GM19240 (cell line): Measurements from ENCODE around the gene DVL3.
"Not testable (repeated sequence)": the region's sequence is repeated elsewhere in the genome, so short reads cannot be mapped to it uniquely, and the experiment has no call there.

Experiments used
- DNase-seq: peaks from one replicate; pipeline ENCODE4 v3.0.0; 2011; ENCODE audit warnings: low spot score; ENCODE audit not compliant: insufficient read length

DVL3 gene

DNA sequence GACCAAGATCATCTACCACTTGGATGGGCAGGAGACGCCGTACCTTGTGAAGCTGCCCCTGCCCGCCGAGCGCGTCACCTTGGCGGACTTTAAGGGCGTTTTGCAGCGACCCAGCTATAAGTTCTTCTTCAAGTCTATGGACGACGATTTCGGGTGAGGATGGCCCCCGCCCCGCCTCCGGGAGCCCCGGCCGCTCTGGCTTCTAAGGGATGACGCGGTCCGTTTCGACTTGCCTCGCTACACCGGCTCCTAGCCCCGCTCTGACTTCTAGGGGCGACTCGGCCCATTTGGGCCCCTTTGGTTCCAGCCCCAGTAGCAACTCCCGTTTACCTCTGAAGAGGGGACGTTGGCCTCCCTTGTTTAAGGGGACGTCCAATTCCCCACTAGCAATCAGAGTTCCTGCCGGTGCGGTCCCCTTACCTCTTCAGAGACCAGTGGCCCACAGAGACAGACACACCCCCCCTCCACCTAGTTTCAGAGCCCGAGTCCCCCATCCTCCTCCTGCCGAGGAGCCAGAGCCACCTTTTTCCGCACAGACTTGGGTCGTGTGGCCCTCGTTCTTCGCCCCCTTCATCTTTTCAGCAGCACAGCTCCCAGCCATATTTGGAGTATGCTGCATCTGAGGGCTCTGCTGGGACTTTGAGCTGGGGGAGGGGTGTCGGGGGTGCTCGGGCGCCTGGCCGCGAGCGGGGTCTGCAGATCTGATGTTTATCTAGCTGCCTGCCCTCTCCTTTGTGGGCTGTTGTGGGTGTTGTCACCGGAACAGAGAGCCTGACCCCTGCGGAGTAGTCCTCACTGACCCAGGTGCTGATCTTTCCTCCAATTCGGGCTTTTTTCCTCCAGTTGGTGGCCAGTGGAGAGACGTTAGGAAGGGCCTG is 706 bp downstream of the DVL3 start:
- DNase-seq, result peak; percentile 52

DNA sequence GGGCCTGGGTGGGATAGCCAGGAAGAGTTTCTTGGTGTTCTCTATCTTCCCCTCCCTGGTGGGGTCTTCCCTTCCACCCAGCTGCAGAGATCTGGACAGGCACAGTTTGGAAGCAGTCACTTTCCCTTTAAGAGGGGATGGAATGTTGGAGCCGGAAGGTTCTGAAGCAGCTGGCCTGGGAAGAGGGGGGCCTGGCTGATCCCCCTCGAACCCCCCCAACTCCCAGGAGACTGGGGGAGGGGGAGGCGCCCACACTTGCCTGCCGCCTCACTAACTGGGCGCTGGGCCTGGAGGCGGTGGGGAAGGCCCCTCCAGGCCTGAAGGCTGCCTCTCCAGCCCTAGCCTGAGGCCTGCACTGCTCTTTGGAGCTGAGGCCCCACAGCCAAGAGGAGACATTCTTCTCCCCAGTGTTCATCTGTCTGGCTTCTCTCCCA is 1.4 kb downstream of the DVL3 start:
- no peak for DNase-seq

DNA sequence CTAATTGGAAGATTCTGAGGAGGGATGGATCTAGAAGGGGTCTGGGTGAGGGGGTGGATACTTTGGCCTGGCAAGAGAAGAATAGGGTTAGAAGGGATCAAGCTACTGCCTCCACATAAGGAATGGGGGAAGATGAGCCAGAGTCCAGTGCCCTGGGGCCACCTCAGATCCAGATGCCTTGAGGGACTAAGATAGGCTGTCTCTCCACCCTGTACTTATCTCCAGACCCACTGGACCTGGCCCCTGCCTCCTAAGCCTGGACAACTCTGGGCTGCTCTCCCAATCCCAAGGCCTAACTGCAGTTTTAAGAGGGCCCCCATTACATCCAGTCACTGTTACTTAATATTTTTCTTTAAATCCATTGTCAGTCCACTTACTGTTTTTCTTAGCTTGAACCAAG is 2.0 kb downstream of the DVL3 start:
- DNase-seq, result no peak

DNA sequence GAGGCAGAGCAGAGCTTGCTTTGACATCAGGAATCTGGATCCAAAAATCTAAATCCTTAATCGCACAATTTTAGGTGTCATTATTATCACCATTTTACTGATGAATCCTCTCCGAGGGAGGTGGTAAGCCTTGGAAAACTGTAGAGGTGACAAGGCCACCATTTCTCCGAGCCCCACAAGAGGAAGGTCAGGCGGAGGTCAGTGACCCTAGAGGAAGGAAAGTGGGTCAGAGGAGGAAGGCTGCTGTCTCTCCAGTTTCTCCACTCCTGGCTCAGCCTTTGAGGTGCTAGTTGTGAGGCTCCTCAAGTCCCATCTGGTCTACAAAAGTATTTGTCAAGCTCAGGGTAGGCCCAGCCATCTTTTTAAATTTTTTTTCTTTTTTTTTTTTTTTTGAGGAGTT is 3.2 kb downstream of the DVL3 start:
- DNase-seq, result no peak

DNA sequence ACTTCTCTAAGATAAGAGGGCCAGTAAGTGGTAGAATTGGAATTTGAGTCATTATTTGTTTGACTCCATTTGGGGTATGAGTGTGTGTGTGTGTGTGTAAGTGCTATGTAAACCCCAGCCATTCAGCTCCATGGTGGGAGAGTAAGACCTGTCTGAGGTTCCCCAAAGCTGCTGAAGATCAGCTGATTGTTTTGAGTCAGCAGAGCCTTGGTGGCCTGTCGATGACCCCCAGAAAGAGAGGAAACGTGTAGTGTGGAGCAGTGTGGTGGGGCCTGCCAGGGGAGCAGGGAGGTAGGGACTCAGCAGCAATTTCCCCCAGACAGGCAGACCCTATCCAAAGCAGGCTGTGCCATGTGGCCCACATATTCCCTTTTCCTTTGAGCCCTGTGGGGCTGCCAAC is 5.3 kb downstream of the DVL3 start:
- no peak for DNase-seq

DNA sequence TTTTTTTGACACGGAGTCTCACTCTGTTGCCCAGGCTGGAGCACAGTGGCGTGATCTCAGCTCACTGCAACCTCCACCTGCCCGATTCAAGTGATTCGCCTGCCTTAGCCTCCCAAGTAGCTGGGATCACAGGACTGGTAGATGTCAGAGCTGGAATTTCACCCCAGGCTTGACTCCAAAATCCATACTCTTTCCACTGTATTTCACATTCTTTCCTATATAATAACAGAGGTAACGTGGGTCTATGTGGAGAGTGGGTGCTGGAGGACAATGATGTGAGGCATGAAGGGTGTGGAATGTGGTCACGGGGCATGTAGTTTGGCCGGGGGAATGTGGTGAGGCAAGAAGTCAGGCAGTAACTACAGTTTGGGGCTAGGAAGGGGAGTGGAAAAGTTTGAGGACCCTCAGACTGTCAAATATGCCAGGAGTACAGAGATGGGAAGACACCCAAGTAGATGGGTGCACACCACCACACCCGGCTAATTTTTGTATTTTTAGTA is 7.4 kb downstream of the DVL3 start:
- DNase-seq, result not testable (repeated sequence)

DNA sequence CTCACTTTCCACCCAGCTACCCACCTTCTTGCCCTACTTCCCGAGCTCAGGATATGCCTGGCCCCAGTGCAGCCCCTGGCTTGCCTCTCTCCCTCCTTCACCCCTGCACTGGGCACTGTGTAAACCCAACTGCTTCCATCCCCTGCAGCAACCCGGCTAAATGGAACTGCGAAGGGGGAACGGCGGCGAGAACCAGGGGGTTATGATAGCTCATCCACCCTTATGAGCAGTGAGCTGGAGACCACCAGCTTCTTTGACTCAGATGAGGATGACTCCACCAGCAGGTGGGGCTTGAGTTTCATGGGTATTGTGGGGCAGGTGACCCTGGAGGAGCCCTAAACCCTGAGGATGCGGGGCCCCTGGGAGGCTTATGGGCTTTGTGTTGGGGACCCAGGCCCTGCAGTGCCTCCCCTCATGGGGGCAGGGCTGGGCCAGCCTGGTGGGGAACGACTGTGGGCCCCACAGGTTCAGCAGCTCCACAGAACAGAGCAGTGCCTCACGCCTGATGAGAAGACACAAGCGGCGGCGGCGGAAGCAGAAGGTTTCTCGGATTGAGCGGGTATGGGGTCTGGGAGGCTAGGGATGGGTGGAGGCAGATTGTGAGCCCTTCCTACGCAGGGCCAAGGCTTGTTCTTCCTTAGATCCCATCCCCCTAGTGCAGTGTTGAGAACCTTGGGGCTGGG is 9.6 kb downstream of the DVL3 start:
- no peak for DNase-seq

DNA sequence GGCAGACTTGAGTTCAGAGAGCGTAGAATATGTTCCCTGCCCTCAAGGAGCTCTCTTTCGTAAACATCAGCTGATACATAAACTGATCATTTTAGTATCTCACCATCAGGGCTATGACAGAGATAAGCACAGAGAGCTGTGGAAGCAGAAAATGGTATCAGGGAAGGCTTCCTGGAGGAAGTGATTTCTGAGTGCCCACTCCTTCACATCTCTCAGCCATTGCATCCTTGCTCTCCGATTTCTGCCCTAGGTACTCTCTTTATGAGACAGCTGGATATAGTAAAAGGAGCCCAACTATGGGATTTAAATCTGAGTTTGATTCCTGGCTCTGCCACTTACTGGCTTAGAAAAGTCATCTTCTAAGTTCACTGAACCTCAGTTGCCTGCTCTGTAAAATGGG is 10.4 kb downstream of the DVL3 start:
- no peak for DNase-seq

DNA sequence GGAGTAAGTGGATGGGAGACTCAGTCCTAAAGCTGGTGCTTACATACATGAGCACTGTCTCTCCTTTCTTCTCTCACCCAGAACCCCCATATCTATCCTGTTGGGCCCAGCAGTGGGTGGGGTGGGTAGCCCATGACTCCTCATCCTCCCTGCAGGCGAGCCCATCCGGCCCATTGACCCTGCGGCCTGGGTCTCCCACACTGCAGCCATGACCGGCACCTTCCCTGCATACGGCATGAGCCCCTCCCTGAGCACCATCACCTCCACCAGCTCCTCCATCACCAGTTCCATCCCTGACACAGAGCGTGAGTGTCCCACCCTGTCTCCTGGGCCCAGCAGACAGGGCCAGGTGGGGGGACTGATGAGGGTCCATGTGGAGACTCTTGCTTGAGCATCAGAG is 11.5 kb downstream of the DVL3 start:
- no peak for DNase-seq

DNA sequence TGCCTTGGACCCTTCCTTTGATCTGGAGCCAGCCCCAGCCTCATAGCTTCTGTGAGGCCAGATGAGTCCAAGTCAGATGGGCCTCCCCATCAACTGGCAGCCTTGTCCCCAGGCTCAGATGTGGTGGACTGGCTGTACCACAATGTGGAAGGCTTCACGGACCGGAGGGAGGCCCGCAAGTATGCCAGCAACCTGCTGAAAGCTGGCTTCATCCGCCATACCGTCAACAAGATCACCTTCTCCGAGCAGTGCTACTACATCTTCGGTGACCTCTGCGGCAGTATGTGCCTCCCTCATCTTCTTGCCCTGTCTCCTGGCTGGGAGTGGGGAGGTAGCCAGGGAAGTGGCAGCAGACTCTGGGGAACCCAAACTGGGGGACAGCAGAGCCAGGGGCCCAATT is 12.6 kb downstream of the DVL3 start:
- DNase-seq, result no peak

DNA sequence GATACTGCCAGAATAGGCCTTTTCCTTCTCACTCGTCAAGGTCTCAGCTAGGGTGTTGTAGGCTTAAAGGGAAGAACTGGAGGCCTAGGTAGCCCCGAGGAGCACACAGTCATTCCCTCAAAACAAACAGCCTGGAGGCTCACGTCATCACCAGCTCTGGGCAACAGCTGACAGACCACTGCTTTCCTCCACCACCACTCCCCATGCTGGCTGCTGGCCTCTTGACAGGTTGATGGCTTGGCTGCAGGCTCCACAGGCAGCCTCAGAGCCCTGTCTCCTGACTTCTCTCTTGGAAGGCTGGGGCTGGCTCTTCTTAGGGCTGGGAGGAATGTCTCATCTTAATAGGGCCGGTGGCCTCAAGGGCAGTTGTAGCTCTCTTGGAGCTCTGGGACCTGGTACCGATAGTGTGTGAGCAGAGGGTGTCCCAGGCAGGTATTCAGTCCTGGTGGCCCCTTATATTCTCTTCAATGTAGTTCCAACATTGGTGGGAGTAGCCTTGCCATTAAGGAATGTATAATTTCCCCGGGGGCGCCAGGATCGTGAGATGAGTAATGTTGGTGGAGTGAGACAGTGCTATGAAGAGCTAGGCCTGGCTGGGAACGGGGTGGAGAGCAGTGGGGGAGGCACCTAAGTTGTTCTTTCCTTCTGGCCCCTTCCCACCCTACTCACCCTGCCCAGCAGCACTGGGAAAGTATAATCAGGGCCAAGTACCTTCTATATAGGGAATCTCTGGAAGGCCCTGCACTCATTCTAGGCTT is 13.4 kb downstream of the DVL3 start:
- DNase-seq, result no peak

DNA sequence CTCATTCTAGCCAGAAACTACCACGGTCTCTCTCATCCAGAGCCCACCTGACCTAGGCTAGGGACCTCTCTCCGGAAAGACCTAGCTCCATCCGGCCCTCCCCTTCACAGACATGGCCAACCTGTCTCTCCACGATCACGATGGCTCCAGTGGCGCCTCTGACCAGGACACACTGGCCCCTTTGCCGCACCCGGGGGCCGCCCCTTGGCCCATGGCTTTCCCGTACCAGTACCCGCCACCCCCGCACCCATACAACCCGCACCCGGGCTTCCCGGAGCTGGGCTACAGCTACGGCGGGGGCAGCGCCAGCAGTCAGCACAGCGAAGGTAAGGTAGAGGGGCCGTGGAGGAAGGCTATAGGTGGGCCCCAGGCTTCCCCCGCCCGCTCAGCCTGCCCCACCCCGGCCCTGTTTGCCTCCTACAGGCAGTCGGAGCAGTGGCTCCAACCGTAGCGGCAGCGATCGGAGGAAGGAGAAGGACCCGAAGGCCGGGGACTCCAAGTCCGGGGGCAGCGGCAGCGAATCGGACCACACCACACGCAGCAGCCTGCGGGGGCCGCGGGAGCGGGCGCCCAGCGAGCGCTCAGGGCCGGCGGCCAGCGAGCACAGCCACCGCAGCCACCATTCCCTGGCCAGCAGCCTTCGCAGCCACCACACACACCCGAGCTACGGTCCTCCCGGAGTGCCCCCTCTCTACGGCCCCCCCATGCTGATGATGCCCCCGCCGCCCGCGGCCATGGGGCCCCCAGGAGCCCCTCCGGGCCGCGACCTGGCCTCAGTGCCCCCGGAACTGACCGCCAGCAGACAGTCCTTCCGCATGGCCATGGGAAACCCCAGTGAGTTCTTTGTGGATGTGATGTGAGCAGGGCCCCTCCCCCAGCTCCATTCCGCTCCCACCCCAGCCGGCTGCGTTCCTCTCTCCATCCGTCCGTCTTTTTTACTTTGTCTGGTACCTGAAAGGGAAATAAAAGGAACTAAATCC is 15.0 kb downstream of the DVL3 start:
- DNase-seq, result no peak

DNA sequence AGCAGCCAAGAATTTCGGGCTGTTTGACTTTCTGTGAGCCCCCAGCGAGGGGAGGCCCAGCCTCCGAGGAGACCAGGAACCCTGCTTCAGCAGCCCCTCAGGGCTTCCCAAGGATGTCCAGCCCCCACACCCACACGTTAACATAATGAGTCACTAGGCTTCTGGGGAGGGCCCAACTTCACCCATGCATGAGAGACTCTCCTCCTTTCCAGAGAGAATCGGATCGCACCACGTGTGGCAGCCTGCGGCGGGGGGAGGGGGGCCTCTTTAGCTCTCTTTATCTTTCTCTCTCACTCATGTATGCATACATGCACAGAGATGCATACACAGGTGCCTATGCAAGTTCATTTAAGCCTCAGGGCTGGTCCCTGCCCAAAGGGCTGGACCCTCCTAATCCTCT is 16.4 kb downstream of the DVL3 start:
- no peak for DNase-seq

DNA sequence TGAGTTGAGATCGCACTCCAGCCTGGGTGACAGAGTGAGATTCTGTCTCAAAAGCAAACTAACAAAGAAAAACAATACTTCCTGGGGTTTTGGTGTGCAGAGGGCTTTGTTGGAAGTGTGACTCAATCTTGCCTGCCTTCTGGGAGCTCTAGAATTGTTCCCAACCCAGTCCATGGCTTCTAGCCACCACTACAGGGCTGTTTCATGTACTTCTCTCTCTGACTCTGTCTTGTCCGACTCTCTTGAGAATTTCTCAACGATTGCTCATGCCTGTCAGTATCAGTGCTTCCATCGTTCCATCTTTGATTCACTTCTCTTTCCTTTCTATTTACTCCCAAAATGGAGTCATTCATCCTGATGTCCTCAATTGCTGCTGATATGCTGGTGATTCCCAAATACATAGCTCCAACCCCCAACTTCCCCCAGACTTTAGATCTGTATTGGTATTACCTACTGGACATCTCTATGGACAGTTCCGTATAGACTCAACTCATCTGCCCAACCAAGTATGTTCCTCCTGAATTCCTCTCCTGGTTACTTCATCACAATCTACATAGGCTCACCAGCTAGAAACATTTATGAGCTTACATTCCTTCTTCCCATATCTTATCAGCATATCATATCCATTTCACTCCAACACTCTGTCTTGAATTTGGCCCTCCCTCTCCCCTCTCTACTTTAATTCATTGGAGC is 17.6 kb downstream of the DVL3 start:
- no peak for DNase-seq

DNA sequence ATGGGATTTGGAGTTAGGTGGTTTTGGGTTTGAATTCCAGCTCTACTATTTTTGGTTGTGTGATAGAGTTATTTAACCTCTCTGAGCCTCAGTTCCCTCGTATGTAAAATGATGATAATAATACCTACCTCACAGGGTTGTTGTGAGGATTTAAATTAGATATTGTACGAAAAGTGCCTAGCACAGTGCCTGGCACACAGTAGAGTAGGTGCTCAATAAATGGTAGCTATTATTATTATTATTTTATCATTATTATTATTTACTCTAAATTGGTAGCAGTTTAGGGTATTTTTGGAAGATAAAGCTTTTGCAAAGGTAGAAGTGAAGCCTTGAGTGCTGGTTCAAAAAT is 18.2 kb downstream of the DVL3 start:
- DNase-seq, result no peak

DNA sequence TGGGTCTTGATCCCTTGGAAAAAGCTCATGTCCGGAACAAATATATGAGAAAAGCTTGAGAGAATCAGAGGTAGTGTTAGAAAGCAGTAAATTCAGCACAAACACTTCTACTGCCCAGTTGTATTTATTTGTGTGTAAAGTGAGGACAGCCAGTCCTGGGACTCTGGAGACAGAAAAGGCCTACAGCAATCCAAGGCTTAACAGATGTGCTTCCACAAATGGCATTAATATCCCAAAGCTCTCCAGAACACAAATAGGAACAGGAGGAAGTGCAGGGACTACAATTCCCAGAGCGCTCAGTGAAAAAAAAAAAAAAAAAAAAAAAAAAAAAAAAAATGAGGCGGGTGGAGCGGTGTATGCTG is 19.1 kb downstream of the DVL3 start:
- no peak for DNase-seq

DNA sequence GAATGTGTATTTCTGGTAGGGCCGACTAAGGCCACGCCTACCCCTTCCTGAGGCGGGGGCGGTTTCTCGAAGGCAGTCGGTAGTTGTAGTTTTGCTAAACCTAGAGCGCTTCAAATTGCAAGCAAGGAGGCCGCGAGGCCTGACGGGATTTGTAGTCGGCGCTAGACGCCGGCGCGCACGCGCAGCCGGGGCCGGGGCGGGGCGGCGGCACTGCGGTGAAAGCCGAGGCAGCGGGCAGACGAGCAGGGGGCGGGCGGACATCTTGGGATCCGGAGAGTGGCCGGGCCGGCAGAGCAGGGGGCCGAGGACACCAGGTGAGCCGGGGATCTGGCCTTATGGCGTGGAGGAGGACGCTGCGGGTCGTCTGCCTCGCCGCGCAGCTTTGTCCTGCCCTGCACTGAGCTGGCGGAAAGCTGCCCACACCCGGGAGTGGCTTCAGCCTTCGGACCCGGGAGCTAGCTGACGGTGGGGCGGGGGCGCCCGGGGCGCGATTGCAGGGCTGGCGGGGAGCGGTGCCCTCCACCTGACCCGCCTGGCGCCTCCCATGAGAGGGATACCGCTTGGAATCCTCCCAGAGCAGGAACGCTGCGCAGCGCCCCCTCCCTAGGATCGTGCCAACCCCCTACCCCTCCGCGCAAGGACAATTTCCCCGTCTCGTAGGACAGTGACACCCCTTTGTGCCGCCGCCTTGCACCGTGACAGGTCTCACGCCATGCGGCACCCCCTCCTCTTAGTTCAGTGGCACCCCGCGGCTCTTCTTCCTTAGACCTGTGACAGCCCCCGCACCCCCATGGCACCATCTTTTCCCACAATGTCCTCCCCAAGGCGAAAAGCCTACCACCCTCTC is 19.7 kb downstream of the DVL3 start, which contains the start of gene AP2M1:
Gene AP2M1 (plus strand): TSS at position 210 of the 847 bp plus-strand sequence. CDS start 2,139 bp downstream, outside the sequence.
- DNase-seq, result peak; percentile 99

DNA sequence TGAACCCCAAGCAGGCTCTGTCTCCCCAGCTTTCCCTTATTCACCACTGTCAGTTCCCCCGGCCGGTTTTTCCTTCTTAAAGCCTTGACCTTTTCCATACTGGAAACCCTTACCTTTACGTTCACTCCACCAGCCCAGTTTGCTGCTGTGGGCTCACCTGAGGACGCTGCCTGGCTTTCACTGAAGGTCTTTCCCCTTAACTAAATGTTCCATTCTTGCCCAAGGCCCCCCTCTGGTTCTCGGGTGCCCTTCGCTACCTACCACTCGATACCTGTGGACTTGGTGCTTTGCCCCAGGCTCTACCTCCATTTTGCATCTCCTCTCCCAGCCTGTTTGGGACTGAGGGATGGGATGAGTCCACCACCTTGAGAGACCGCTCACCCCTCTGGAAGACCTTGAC is 20.3 kb downstream of the DVL3 start:
- no peak for DNase-seq

DNA sequence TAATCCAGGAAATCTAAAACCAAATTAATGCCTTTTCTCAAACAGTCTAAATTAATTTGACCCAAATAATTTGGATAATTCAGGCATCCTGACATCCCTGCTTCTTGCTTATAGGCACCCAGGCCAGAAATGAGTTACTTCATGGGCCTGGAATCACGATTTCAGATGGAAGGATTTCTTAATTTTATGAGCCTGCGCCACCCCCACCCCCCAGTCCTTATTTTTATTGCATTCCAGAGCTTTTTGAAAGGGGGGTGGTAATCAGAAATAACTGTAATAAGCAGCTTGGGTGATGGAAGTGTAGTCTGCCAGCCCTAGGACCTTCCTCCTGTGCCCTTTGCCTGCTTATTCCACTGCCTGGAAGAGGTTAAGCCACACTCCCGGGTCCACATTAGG is 20.8 kb downstream of the DVL3 start:
- no peak for DNase-seq
